CD4-positive, alpha-beta T cell treated with Interleukin-4 for 1 hour (primary cell): Measurements from ENCODE around the gene GGTLC3.
"Not testable (repeated sequence)": the region's sequence is repeated elsewhere in the genome, so short reads cannot be mapped to it uniquely, and the experiment has no call there.

Experiments used
- DNase-seq, 2 donors: peaks; one replicate each; pipeline ENCODE4 v3.0.0-alpha.2; 2020 to 2022

The GGTLC3 gene

DNA sequence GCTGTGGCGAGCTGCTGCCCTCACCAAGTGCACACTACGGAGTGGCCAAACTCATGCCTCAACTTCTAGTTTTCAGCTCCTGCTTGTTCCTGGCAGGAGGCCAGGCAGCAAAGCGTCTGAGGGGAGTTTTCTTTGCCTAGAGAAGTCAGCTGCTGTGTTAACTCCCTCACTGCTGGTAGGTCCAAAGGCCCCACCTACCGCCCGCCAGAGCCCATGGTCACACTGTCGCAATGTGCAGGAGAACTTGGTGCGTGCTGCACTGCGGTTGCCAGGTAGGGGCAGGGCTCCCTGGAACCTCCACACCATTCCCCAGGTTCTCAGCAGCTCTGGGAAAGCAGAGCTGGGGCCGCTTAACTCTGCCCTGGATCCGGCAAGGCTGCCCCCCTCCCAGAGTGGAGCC is 5.6 kb downstream of the GGTLC3 start:
- not testable (repeated sequence) for DNase-seq

- not testable (repeated sequence) for DNase-seq
Measured at GRCh38 chr22:18511327-18511726, 6.6 kb downstream of the GGTLC3 start.

GRCh38 chr22:18496227-18496626 is 21.7 kb downstream of the GGTLC3 start:
- DNase-seq: not testable (repeated sequence)
